GM10847 (cell line): ENCODE measurements around the gene MAP3K5.

Source experiments
- POLR2A ChIP-seq: IDR thresholded peaks from 2 replicates; pipeline ENCODE4 v1.6.1; 2011; ENCODE audit not compliant: insufficient read length; ENCODE audit errors: extremely low read depth

Gene MAP3K5

GRCh38 chr6:136528477-136528876 is 263.8 kb downstream of the MAP3K5 start:
- TF ChIP-seq POLR2A, result no peak

- no peak for TF ChIP-seq POLR2A
Measured at GRCh38 chr6:136527831-136528230, 264.4 kb downstream of the MAP3K5 start.

DNA sequence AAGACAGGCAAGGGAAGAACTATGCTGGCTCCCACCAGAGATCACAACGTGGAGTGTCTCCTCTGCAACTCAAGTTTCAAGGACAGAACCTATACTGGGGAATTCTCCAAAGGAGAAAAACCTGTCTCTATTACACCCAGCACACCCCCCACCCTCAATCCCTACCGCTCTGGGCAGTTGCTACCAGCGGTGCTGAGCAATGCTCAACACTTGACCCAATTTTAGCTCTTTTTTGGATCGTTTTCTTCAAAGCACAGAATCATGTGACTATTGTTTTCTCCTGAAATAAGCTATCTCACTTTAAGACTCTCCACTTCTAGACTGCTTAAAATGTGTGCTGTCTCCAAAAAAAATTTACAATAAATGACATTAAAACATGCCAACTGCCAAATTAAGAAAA is 265.3 kb downstream of the MAP3K5 start:
- no peak for TF ChIP-seq POLR2A

DNA sequence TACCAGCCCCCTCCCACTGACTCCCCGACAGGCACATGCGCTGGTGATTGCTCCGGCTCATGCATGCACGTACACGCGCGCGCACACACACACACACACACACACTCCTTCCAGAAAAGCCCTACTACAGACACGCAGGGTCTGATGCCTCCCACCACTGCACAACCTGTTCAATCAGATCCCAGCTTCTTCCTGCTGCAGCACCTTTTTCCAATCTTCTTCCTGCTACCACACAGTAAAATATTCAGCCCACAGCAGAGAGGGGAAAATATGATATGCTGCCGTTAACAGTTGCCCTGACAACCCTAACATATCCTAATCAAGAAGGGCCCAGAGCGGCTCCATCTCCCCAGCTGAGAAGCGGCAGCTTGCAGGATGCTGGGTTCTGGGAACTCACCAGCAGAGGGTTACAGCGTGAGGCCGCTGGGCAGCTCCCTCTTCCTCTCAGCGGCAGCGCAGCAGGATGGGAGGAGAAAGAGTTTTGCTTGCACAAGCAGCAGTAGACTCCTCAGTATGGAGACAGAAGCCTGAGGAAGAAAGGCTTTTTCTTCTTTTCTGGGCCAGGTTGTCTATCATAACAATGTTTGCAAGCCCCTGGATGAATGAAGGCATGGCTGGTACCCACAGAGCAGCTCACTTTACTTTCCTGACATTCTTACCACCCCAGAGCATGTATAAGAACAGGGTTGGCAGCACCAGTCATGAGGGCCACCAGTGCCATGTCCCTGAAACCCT is 265.9 kb downstream of the MAP3K5 start:
- TF ChIP-seq POLR2A, result no peak

DNA sequence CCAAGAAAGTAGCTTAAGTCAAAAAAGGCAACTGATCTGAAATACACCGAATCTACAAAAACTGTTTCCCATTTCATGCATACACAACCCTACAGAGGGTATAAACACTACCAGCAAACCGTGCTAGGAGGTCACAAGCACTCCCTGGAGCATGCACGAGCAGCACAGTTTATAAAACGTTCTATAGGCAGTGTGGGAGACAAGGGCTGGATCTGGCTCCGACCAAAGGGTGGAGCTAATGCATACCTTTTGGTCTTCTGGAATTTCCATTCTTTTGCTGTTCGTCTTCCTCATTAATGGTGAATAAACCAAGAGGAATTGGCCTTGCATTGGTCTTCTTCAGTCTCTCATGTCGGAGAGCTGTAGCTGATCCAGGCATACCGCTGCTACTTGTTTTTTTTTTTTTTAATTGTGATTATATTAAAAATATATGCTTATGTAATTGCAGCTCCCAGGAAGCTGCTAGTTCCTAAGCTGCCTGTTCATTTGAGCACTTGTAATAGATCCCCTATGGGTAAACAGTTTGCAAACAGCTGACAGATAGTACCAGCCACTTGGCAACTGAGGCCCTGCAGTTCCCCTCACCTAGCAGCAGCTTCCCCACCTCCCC is 266.6 kb downstream of the MAP3K5 start:
- no peak for TF ChIP-seq POLR2A

GRCh38 chr6:136524936-136525413 is 267.3 kb downstream of the MAP3K5 start:
- TF ChIP-seq POLR2A, result no peak

- no peak for TF ChIP-seq POLR2A
Measured at GRCh38 chr6:136524339-136524935, 267.8 kb downstream of the MAP3K5 start.

GRCh38 chr6:136523196-136523595 is 269.1 kb downstream of the MAP3K5 start:
- TF ChIP-seq POLR2A, result no peak

GRCh38 chr6:136522636-136523035 is 269.6 kb downstream of the MAP3K5 start:
- TF ChIP-seq POLR2A, result no peak

DNA sequence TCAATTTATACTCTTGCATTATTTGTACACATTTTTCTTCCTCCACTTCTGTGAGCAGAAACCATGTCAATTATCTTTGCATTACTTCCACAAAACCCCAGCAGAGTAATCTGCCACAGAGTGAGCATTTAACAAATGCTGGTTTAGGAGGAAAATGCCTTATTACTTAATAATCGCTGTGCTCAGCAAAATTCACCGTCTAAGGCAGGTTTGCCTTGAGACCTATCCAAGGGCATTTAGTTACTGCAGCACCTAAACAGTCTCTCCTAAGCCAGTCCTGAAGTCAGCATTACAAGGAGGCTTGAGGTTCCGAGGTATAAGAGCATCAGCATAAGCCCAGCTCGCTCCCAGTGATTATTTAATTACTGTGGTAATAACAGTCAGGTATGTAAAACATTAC is 270.4 kb downstream of the MAP3K5 start:
- TF ChIP-seq POLR2A, result no peak

DNA sequence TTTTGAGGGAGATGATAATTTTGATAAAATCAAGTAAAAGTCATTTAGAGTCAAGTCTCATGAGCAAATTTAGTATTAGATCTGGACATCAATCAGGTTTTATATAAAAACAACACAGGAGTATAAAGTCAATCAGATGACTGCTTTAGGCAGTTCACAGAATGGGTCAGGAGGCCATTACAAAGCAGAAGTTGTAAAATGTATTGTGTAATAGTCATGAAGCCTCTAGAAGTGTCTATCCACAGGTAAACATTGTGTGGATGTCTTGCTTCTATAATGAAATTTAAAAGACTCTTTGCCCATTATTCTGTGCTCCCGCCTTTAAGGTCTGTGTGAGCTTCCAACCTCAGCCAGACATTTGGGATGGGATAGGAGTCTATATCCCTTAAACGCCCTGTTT is 270.9 kb downstream of the MAP3K5 start:
- no peak for TF ChIP-seq POLR2A

DNA sequence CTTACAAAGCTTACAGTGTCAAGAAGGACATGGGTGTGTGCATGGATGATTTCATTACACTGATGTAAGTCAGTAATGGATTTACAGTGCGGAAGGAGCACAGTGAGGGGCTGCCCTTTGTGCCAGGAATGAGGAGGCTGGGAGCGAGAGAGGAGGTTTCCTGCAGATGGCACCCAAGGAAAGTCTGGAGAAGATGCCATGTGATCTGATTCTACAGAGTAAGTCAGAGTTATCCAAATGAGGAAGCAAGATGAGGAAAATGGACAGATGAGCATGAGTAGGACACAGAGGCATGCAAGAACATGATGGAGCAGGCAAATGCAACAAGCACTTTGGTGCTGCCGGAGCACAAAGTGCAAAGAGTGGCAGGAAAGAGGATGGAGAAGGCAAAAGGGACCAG is 271.8 kb downstream of the MAP3K5 start:
- no peak for TF ChIP-seq POLR2A

DNA sequence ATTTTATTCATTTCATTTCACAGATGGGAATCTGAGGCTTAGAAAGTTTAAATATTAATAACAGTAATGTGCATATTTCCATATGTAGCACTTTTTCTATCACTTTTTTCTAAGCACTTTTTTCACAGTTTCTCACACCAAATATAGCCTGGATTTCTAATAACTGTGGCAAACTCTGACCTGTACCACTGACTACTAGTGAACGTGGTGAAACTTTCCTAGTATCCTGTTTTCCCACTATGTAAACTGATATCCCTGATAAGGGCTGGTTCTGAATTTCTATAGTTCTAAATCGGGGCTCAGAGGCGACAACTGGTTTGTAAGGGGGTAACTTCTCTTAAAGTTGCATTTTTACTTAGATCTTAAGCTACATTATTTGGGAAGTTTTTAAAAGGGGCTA is 274.7 kb downstream of the MAP3K5 start:
- TF ChIP-seq POLR2A, result no peak

GRCh38 chr6:136517002-136517401 is 275.3 kb downstream of the MAP3K5 start:
- TF ChIP-seq POLR2A, result no peak

DNA sequence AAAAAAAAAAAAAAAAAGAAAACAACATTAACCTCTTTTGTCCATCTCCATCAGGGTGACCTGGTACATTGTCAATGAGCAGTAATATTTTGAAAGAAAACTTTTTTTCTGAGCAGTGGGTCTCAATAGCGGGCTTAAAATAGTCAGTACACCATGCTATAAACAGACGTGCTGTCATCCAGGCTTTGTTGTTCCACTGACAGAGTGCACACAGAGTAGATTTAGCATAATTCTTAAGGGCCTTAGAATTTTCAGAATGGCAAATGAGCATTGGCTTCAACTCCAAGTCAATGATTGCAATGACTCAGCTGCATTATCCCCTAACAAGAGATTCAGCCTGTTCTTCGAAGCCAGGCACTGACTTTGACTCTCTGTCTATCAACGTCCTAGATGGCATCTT is 277.7 kb downstream of the MAP3K5 start:
- TF ChIP-seq POLR2A, result no peak

DNA sequence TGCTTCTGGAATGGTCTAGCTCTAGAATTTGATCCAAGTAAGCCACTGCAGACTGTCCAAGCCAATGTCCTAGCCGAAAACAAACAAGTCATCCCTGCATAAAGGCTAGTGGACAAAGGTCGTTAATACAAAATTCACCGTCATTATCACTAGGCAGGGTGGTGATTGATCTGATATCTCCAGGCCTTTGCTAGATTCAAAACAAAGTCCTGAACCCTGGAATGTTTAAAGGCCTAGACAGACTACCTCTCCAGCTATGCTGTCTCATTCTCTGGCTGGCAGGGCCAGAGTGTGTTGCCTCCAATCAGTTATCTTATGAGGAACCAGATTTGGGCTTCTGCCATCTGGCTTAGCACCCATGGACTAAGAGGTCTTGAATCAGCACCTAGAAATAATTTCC is 280.4 kb downstream of the MAP3K5 start:
- no peak for TF ChIP-seq POLR2A
